Gastrocnemius medialis (tissue), 4 donors: ENCODE results near the gene THOC7.

Source experiments
- POLR2A ChIP-seq, 2 donors: fragments of 450-650 bp; IDR thresholded peaks; one replicate each; pipeline ENCODE4 v1.6.1; 2017; ENCODE audit warnings: antibody characterized with exemption in 2 of 2, mild to moderate bottlenecking in 2 of 2, moderate library complexity in 2 of 2
- TF ChIP-seq, protein P1 (sequence below), 5 experiments: fragments of 450-650 bp in 3 of 5; fragments of 200-600 bp in 2 of 5; sonication (generic) in 2 of 5; IDR thresholded peaks in 4 of 5; conservative IDR thresholded peaks in 1 of 5; 1 replicate in 4 of 5; 2 replicates in 1 of 5; pipeline ENCODE4 v1.5.1; 2016 to 2019; ENCODE audit warnings: antibody characterized with exemption in 5 of 5, mild to moderate bottlenecking in 3 of 5, moderate library complexity in 3 of 5

DNA sequence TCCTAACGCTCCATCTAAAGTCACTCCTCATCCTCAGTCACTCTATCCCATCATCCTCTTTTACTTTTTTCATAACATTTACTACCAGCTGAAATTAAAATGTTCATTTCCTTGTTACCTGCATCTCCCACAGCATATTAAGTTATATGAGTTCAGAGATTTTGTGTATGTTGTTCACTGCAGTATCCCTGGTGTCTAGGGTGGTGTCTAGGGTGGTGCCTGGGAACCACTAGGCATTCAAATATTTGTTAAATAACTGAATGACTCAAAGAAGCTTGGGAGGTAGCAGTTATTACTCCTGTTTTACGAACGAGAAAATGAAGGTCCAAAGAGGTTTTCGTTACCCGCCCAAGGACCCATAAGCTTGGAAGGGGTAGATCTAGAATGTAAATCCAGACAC, 46.4 kb downstream of the THOC7 start:
- TF ChIP-seq, protein P1, sequence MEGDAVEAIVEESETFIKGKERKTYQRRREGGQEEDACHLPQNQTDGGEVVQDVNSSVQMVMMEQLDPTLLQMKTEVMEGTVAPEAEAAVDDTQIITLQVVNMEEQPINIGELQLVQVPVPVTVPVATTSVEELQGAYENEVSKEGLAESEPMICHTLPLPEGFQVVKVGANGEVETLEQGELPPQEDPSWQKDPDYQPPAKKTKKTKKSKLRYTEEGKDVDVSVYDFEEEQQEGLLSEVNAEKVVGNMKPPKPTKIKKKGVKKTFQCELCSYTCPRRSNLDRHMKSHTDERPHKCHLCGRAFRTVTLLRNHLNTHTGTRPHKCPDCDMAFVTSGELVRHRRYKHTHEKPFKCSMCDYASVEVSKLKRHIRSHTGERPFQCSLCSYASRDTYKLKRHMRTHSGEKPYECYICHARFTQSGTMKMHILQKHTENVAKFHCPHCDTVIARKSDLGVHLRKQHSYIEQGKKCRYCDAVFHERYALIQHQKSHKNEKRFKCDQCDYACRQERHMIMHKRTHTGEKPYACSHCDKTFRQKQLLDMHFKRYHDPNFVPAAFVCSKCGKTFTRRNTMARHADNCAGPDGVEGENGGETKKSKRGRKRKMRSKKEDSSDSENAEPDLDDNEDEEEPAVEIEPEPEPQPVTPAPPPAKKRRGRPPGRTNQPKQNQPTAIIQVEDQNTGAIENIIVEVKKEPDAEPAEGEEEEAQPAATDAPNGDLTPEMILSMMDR (IDR thresholded peaks at IDR 0.05 in 4 of 5, conservative IDR thresholded peaks at IDR 0.05 in 1 of 5): no peak
- TF ChIP-seq POLR2A (IDR thresholded peaks at IDR 0.05): no peak
